ENCODE data around the gene AMIGO3. TPM values are rescaled to one million over a fixed set of nuclear protein-coding genes. Genes with fewer than 3 reads are reported as not detected.

The AMIGO3 gene
- 0.12 to 1.2 TPM (median 0.69 TPM) in 5 replicates for total RNA-seq (2022; extraction: Qiagen RNA extraction)

GRCh38 chr3:49719214-49719884, at the start of gene AMIGO3:
TSS of gene AMIGO3 (minus strand) at chr3:49719684. CDS start at chr3:49719465, 219 bp downstream.

GRCh38 chr3:49723628-49724551, 4.4 kb upstream of the AMIGO3 start, which contains the start of gene GMPPB:
TSS of gene GMPPB (minus strand) at chr3:49723951. CDS start at chr3:49723726, 225 bp downstream.

GRCh38 chr3:49689046-49689907, 30.2 kb downstream of the AMIGO3 start, which contains the start of the genes MST1 and RNF123:
TSS of gene MST1 (minus strand) at chr3:49689474. CDS start at chr3:49688691, 783 bp downstream.
TSS of gene RNF123 (plus strand) at chr3:49689557. CDS start at chr3:49691166, 1,609 bp downstream.

GRCh38 chr3:49673715-49674496, 45.6 kb downstream of the AMIGO3 start, which contains the start of gene APEH:
TSS of gene APEH (plus strand) at chr3:49674351. CDS start at chr3:49674402, 51 bp downstream.

Other genes with a start within 250 kb of the AMIGO3 start
- gene DAG1, start 249.4 kb downstream of the AMIGO3 start, total RNA-seq (2022; extraction: Qiagen RNA extraction): 46.8 to 68.1 TPM (median 59.8 TPM) in 5 replicates
- 0.11 to 0.33 TPM (median 0.14 TPM) in 5 replicates for gene BSN, start 165.2 kb downstream of the AMIGO3 start, total RNA-seq (2022; extraction: Qiagen RNA extraction)
- 63.9 to 67.7 TPM (median 64.9 TPM) in 5 replicates for gene APEH, start 45.3 kb downstream of the AMIGO3 start, total RNA-seq (2022; extraction: Qiagen RNA extraction)
- 0.97 to 2.6 TPM (median 1.9 TPM) in 5 replicates for gene MST1, start 30.2 kb downstream of the AMIGO3 start, total RNA-seq (2022; extraction: Qiagen RNA extraction)
- 11.6 to 15.1 TPM (median 13.7 TPM) in 5 replicates for gene RNF123, start 30.1 kb downstream of the AMIGO3 start, total RNA-seq (2022; extraction: Qiagen RNA extraction)
- gene GMPPB, start 4.3 kb upstream of the AMIGO3 start, total RNA-seq (2022; extraction: Qiagen RNA extraction): 15.9 to 19.7 TPM (median 18.6 TPM) in 5 replicates
- 21.0 to 23.4 TPM (median 23.3 TPM) in 5 replicates for gene IP6K1, start 66.9 kb upstream of the AMIGO3 start, total RNA-seq (2022; extraction: Qiagen RNA extraction)
- gene CDHR4, start 80.2 kb upstream of the AMIGO3 start, total RNA-seq (2022; extraction: Qiagen RNA extraction): 0.15 to 0.30 TPM (median 0.26 TPM) in 5 replicates
- 1.7 to 2.8 TPM (median 2.4 TPM) in 5 replicates for gene INKA1, start 83.6 kb upstream of the AMIGO3 start, total RNA-seq (2022; extraction: Qiagen RNA extraction)
- 0.23 to 0.85 TPM (median 0.54 TPM) in 5 replicates for gene UBA7, start 94.3 kb upstream of the AMIGO3 start, total RNA-seq (2022; extraction: Qiagen RNA extraction)
- 10.8 to 14.1 TPM (median 13.6 TPM) in 5 replicates for gene TRAIP, start 136.9 kb upstream of the AMIGO3 start, total RNA-seq (2022; extraction: Qiagen RNA extraction)
- gene CAMKV, start 150.2 kb upstream of the AMIGO3 start, total RNA-seq (2022; extraction: Qiagen RNA extraction): 0.18 to 0.35 TPM (median 0.24 TPM) in 5 replicates
- 6.2 to 7.5 TPM (median 7.5 TPM) in 5 replicates for gene MST1R, start 184.2 kb upstream of the AMIGO3 start, total RNA-seq (2022; extraction: Qiagen RNA extraction)
- 6.3 to 9.9 TPM (median 8.1 TPM) in 5 replicates for gene MON1A, start 210.1 kb upstream of the AMIGO3 start, total RNA-seq (2022; extraction: Qiagen RNA extraction)
- gene RBM6, start 220.5 kb upstream of the AMIGO3 start, total RNA-seq (2022; extraction: Qiagen RNA extraction): 24.6 to 30.5 TPM (median 26.8 TPM) in 5 replicates